GM21515 (cell line): ENCODE data around the gene NOP56.

Source experiments
- ATAC-seq: cut with Tn5 transposase; IDR thresholded peaks from one replicate; pipeline ENCODE4 v1.9.1; 2021; ENCODE audit not compliant: unreplicated experiment

NOP56 gene

GRCh38 chr20:2700913-2701620 is 48.6 kb downstream of the NOP56 start:
- no peak for ATAC-seq

GRCh38 chr20:2701671-2702081 is 49.2 kb downstream of the NOP56 start:
- no peak for ATAC-seq

- ATAC-seq = no peak
These were observed 51.5 kb downstream of the NOP56 start for GRCh38 chr20:2703716-2704475.

DNA sequence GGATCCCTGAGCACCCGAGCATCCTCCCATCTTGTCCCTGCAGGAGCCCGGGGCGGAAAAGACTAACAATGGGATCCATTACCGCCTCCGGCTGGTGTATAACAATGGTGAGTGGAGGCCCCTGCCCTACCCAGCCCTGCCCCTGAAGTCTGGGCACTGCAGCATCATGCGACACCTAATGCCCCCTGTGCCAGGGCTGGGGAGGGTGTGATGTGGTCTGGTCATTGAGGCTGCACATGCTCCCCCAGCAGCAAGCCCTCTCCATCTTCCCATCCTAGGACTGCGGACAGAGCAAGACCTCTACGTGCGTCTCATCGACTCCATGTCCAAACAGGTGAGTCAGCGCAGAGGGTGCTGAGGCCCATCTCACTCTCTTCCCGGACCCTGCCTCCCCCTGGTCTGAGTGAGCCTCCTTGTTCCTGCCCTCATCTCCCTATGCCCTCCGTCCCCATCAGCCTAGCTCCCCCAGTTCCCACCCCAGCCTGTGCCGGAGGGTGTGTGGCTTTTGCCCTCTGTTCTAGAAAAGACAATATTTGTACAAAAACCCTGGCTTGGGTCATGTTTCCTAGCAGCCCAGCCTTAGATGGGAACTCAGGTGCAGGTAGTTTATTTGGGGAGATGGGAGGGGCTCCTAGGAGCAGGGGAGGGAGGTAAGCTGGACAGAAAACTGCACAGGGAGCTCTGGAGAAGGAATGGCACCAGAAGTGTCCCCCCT is 53.7 kb downstream of the NOP56 start:
- ATAC-seq = no peak

- no peak for ATAC-seq
These were observed 54.4 kb downstream of the NOP56 start for GRCh38 chr20:2706688-2707352.

- ATAC-seq = no peak
These were observed 55.1 kb downstream of the NOP56 start for GRCh38 chr20:2707353-2708072.
